GM19023 (cell line): ENCODE results near the gene ANKRD60.

Experiments used
- ATAC-seq: cut with Tn5 transposase; IDR thresholded peaks from one replicate; pipeline ENCODE4 v1.9.1; 2021; ENCODE audit warnings: mild to moderate bottlenecking, moderate library complexity; ENCODE audit not compliant: unreplicated experiment

ANKRD60 gene

DNA sequence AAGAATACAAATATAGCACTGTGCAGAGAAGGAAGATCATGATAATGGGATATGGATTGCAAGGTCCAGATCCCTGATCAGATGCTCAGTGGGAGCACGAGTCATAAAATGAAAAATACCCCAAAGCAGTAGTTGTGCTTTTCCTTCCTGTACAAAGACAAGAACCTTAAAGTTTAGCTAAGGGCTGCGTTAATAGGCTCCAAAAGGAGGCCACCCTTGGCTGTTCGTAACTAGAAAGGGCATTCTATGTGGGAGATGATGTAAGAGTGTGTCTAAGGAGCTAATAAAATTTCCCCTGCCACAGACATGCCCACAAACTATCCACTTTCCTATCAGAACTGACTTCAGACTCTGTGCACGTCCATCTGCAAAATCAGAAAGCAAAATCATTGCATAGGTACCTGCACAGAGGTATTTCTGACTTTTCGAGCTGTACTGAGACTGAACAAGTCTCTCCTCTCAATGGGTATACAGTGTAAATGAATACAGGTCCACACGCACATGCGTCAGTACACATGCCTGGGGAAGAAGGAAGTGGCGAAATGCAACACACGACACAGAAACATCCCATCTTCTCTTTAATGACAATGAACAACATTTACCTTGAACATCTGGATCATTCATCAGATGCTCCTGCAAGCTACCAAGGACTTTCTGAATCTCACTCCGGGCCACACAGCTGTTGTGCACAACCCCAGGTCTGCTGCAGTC lies 16.9 kb upstream of the ANKRD60 start:
- ATAC-seq: no peak

DNA sequence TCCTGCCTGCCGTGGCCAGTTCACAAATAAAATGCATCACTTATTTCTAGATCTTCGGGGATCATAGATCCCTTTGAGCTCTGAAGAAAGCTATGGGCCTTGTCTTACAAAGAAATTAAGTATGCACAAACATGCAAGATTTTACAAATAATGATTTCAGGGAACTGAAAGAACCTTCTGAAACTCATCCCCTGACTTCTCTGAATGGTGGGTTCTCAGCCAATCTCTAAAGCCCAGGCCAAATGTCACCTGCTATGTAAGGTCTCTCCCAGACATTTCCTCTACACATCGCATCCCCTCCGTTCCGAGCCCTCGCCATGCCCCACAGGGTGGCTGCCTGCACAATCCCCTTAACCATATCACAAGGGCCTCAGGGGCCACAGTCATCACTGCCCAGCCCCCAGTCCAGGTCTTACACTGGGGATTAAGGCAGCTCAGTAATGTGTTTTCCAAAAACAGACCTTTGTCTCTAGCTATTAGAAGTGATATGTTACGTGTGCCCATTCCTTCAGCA lies 16.1 kb upstream of the ANKRD60 start:
- no peak for ATAC-seq

DNA sequence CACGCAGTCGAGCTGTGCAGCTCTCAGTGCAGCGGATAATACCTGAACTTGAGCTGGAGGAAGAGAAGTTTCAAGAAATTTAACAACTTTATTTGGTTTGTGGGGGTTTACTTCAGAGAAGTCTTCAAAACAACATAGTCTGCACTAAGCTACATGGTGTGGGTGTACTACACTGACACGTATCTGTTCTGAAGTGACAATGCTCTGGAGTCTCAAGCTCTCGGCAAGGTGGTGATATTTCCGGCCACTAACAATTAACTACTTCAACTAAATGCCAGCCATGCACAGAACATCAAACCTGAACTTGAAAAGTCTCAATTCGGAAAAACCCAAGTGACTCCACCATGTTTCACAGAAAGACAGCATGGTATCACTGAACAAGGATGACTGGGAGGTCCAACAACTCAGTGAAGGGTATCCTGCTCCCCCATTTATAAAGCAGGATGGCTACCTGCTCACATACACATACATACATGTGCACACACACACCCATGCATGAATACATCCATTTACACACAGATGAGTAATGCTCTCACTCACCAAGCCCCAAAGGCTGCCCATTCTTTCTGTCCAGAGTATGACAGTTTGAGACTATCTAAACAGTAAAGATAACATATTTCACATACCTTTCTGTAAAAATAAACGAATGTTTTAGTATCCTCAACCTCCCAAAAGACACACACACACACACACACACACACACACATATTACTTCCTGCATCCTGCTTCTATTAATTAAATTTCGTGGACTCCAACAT lies 15.4 kb upstream of the ANKRD60 start:
- no peak for ATAC-seq

DNA sequence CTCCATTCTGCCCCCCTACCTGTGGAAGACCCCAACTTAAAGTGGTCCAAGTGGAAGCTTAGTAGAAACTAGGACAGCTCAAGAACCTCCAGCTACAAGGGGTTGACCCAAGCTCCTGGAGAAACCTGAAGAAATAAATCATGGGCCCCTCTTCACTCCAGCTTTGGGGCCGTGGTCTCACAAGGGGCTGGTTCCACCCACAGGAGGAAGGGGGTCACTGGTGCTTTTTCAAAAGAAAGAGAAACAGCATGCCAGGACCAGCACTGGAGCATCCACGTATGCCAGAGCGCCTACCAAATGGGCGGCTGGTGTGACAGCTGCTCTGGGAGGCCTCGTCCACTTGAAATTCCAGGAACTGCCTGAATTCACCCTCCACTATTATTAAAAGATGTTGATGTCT lies 14.4 kb upstream of the ANKRD60 start:
- ATAC-seq: no peak

DNA sequence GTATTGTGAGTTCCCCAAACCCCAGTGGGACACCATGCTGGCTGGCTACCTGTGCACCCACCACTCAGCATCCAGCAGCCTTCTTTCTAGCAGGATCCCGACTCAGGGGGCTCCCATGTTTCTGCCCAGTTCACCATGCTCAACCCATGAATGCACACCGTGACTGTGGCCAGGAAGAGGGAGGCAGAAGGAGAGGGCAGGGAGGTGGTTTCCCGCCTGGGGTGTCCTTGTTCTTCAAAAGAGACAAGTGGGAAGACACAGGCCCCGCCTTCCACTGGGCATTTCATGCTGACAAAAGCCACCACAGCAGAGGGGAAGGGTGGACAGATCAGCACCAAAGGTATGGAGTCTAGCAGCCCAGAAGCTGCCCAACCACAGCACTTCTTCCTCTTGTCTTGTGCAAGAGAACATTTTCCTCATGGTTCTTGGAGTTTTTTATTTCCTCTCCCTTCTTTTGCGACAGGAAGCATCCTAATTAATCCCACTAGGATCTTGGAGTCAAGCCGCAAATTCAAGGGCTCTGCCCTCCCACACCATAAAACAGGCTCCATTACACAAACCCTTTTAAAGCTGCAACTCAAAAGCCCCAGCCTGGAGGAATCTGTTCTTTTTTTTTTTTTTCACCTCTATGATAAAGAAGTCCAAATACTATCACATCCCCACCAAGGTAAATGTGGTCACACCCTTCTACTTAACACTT lies 13.5 kb upstream of the ANKRD60 start:
- ATAC-seq: no peak

DNA sequence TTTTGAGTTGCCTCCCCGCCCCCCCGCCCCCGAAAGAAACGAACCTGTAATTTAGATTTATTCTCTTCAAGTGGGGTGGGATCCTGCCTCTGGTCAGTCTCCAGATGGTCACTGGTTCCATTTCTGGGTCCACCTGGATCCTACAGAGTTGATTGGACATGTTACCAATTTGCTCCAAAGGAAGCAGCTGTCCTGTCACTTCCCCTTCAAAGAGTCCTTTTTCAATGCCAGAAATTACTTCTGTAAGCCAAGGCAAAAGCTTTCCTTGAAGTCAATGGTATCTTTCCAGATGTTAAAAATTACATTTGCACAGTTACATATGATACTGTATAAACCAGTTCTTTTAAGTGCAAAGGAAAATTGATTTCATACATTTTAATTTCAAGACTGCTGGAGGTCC lies 12.0 kb upstream of the ANKRD60 start:
- no peak for ATAC-seq

DNA sequence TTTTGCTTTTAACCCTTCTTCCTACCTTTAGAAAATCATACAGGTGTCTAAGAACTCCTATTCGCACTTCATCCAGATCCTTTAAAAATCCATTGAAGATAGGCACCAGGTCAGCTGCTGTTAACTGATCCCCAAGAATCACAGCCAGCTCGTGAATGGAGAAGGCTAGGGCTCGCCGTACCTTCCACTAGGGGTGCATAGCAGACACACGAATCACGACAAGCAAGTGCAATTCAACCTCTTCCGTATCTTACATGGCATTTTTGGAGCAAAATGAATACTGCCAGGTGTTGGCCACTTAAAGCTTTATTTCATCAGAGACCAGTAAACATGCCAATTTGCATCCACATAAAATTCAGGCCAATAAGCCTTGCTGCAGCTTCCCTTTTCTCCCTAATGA lies 10.8 kb upstream of the ANKRD60 start:
- no peak for ATAC-seq

DNA sequence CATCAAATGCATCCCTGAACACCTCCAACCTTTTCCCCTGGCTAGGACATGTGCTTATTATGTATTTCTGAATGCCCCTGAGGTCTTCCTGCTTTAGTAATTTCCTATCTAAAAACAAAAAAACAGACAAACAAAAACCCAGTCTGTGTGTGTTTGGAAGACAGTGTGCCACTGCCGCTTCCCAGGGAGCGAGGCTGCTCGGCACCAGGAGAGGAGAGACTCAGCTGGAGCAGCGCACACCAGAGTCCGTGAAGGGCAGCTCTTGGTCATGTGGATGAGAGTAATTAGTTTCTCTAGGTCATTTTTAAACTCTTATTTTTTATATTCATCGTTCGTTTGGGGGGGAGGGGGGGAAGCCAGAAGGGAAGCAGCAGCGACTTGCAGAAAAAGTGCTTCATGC lies 10.0 kb upstream of the ANKRD60 start:
- no peak for ATAC-seq

DNA sequence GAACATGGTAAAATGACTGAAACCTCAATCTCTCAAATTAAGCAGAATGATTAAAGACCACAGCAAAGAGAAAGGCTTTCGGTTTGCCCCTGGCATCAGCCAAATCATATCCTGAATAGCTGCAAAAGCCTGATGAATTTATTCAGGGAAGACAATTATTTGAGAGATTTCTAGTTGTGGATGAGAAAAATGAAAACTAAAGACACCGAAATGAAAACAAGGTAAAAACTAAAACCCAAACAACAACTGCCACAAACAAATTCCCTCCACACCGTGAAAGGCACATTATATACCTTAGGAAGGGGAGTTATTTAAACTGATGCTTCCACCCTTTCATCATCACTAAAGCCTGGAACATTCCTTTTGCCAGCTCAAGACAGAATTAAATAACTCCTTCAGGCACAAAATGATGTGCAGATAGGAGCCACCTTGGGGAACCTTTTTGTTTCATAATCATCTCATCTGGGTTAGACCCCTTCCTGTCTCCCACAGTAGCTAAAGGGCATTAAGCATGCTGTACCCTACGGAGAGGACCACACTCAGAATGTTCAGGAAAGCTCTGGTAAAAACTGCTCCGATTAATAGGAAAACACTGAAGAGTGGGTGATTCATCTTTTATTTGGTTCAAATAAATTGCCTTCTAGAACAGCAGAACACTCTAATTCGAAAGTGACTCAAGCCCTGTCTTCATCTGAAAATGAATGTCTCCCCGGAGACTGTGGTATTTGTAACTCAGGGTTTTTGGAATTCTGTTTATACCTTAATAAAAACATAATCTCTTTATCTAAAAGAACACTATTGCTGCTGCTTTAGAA lies 9.1 kb upstream of the ANKRD60 start:
- ATAC-seq: no peak

DNA sequence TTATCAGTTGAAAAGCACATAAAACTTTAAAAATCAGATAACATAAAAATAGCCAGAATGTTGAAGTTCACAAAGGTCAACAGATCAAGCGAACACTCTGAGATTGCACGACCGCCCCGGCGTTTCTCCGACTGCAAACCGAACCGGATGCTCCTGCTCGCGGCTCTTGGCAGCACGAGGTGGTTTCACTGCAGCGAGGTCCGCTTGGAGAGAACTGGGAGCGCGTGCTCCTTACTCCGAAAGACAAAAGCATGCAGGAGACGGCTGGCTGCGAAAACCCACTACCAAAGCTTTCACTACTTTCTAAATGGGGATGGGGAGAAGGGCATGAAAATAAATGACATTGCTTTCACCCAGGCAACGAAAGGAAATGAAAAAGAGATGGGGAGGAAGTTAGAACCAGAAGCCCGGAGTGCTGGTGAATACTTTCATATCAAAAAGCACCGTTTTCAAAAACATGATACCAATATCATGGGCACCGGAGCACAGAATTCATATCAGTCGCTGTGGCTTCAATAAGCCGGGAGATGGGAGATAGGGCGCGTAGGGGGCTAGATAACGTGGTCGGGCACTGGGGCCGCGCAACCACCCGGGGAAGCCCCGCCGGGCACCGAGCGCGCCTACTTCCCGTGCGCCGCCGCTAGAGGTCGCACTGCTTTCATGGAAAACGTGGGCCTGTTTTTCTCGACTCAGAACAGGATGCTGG lies 8.3 kb upstream of the ANKRD60 start:
- ATAC-seq: peak; percentile 81

DNA sequence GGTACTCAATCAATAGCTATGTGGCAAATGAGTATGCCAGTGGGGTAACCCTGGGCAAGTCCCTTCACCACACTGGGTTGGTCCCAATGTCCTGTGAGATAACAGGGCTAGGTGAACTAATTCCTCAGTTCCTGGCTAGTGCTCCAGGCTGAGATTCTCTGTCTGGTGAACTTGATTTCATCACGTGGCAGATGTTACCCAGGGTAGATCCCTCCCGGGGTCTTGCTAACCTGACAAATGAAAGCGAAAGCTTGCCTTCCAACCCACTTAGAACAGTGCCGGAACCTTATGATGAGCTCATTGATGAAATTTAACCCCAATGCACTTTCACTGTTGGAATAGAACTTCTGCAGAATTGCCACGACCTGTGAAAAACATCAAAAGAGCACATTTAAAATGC lies 6.6 kb upstream of the ANKRD60 start:
- no peak for ATAC-seq

DNA sequence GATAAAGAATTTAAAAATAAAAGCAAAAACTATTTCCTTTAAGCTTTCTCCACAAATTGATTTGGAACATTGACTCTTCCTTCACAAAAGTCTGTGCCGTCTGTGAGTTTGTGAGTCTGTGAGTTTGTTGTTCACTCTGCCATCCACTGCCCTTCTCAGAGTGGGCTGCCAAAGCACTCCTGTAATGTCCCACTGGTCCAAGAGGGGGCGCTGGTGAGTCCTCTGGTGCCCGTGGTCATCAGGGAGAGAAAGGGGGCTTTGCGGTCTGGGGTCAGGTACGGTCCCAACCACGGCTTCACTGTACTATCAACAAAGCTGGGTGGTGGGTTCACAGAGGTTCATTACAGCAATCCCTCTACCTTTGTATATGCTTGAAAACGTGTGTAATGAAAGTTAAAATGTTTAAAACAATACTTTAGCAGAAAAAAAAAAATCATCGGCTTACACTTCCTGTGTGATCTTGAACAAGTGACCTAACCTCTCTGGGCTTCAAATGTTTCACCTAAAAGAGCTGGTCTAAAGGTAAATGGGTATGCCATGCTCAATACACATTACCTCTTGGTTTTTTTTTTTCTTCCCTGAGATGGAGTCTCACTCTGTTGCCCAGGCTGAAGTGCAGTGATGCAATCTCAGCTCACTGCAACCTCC lies 5.6 kb upstream of the ANKRD60 start:
- no peak for ATAC-seq

DNA sequence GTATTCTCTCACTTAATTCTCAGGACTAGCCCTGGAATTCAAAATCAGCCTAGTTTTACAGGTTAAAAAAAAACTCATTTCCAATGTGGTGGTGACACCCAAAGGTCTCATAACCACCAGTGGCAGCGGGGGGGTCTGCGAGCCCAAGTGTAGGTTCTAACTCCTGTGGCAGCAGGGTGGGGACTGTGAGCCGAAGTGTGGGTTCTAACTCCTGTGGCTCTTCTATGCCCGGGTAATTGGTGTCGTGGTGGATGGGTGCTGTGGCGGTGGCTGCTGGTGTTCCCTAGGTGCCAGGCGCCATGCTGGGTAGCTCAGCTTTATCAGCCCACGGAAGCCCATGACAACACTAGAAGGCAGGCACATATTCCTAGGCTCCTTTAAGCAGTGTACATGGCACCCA lies 4.9 kb upstream of the ANKRD60 start:
- ATAC-seq: no peak

DNA sequence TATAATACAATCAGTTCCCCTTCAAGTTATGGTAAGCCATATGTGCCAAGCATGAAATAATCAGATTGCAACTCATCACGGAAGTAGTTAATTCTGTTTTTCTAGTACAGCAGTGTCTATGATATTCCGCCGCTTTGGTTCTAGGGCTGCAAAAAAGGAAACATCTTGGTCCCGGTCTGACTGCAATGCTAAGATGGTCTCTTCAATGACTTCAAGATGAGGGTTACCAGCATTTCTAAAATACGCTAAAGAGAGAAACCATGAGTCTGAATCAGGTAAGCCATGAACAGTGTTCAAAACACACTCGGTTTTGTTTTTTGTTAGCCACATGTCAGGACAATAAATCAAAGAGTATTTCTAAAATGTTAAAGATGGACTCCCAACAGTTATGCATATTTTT lies 3.2 kb upstream of the ANKRD60 start:
- ATAC-seq: no peak

DNA sequence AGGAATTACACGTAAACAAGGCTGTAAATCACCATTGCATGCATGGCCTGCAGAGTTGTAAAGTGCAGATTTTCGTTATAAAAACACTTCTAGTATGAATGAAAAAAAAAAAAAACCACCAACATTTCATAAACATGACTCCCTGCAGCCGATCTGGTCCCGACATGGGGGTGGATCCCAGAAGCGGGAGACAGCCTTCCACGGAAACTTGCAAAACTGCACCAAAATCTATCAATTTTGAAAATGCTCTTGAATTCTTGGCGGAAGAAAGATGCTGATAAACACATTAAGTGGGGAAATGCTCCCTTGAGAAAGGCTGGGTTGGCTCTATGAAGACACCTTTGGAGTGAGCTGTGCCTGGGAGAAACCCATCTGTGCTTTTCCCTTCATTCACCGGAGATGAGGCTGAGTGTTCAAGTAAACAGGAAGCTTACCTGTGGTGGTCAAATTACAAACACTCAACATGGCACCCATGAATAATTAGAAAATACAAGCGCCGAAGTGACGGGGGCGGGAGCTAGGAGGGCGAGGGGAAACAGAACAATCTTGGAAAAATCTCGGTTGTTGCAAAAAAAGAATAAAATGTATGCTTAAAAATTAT lies 845 bp upstream of the ANKRD60 start:
- no peak for ATAC-seq

DNA sequence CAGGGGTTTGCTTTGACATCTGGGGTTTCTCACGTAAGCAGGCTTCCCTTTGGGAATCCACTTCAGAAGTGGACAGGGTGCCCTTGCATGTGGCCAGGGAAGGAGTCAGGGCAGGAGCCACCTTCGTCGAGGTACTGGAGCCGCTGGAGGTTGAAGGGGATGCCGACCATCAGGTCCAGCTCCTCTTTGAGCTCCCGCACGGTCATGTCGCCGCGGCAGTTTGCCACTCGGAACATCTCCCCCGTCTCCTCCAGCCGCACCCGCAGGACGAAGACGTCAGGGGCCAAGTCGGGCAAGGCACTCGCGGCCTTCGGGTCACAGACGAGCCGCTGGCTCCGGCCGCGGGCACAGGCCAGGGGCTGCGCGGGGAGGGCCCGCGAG lies 360 bp downstream of the ANKRD60 start:
- ATAC-seq: no peak

DNA sequence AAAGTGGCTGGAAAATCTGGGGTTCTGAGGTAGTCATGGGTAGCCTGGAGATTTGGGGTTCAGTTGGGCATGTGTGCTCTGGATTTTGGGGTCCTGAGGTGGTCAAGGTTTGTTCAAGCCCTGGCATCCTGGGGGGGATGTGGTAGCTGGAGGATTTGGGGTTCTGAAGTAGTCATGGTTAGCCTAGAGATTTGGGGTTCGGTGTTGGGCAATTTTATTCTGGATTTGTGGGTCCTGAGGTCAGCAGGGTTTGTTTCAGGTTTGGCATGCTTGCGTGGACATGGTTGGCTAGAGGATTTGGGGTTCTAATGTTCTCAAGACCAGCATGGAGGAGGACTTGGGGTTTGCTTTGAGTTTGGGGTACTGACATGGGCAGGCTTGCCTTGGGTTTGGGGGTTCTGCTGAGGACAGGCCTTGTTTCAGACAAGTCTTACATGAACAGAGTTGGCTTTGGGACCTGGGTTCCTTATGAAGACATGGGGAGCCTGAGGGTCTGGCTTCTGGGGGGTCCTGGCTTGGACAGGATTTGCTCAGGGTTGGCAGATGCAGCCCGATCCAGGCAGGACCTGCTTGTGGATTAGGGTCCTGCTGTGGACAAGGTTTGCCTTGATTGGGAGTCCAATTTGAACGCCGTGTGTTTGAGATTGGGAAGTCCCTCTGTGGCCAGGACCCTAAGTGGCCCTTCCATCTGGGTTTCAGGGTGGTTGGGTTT lies 906 bp downstream of the ANKRD60 start:
- ATAC-seq: no peak

DNA sequence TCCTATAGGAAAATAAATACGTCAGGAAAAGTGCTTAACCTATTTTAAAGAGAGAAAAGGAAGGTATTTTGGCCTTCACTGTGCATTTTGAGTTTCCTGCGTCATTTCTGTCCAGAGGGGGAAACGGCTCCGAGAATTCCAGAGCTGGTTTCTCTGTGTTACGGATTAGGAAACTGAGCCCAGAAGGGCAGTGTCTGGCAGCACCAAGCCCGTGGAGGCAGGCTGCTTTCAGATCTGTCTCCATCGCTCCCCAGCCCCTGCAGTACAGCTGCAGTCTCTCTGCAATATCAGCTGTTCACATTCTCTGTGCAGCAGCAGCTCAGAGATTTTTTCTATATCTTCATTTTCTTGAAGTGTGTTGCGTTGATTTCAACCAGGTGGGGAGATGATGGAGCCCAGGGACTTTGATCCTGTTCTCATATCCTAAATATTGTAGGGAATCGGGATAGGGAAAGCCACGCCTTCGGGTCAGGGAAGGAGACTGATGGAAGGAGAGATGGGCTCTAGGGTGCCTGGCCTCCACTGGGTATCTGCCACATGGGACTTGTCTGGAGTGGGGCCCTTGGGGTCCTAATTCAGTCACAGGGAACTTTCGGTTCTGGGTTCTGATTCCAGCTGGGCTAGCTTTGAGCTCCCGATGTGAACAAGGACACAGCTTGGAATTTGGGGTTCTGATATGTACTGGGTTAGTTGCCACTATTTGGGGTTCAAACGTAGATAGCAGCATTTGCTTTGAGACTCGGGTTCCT lies 2.8 kb downstream of the ANKRD60 start:
- no peak for ATAC-seq
